WERI-Rb-1 (cell line): ENCODE results near the gene FGF22.

Source experiments
- DNase-seq: peaks from one replicate; pipeline ENCODE4 v3.0.0-alpha.2; 2020
- H3K27ac ChIP-seq: fragments of 250-450 bp; sonication (Bioruptor Pico); 2 replicates; pipeline ENCODE4 v1.5.1; 2020; ENCODE audit warnings: mild to moderate bottlenecking, moderate library complexity
- H3K27me3 ChIP-seq: fragments of 250-450 bp; sonication (Bioruptor Pico); 2 replicates; pipeline ENCODE4 v1.5.1; 2021; ENCODE audit warnings: mild to moderate bottlenecking, low read depth, moderate library complexity; ENCODE audit not compliant: insufficient read depth, severe bottlenecking
- H3K36me3 ChIP-seq: fragments of 250-450 bp; sonication (Bioruptor Pico); 2 replicates; pipeline ENCODE4 v1.5.1; 2020; ENCODE audit warnings: mild to moderate bottlenecking, moderate library complexity
- H3K4me3 ChIP-seq: 2 replicates; pipeline ENCODE4 v1.5.1; 2011; ENCODE audit warnings: low read depth, mild to moderate bottlenecking, control low read depth, low read length
- H3K9me3 ChIP-seq: fragments of 250-450 bp; sonication (Bioruptor Pico); 2 replicates; pipeline ENCODE4 v1.5.1; 2021; ENCODE audit warnings: mild to moderate bottlenecking, moderate library complexity; ENCODE audit not compliant: severe bottlenecking
- CTCF ChIP-seq: IDR thresholded peaks from 2 replicates; pipeline ENCODE4 v1.5.1; 2011; ENCODE audit warnings: low read depth, mild to moderate bottlenecking, control low read depth, inconsistent platforms, low read length

The FGF22 gene

DNA sequence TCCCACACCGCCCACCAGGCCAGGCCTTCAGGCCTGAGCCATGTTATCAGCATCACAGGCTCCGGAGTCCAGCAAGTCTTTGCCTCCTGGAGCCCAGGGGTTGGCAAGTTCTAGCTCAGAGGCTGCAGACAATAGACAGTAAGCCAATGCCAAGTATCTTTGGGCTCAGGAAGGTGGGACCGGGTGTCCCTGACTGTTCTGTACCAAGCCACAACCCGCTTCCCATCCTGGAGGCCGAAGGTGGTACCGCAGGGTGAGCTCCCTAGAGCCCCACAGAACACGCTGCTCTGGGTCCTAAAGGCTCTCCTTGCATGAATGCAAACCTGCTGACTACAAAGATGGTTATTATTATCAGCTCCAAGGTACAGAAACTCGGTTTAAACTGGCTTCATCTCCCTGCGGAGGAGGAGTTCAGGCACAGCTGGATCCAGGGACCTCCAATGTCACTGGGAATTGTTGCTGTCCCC, 31.0 kb downstream of the FGF22 start:
- TF ChIP-seq CTCF: peak; percentile 32
- Histone ChIP-seq H3K4me3 (no peak overlapping the region), H3K27me3 (peaks cover 6% of the 10 kb centered on the region)

GRCh38 chr19:674282-675151, 34.8 kb downstream of the FGF22 start:
- H3K4me3 ChIP-seq: no peak overlapping the region
- peaks cover 15% of the 10 kb centered on the region for H3K27me3 ChIP-seq
- DNase-seq: no peak
- H3K27ac ChIP-seq: no peak overlapping the region
- TF ChIP-seq CTCF: no peak
- no peaks in the 10 kb centered on the region; the same call in 1 of the 2 replicates for H3K36me3 ChIP-seq
- peaks cover 6% of the 10 kb centered on the region for H3K9me3 ChIP-seq

More for the DNA sequence above, 31.0 kb downstream of the FGF22 start:
- Histone ChIP-seq H3K36me3 (no peaks in the 10 kb centered on the region), H3K9me3 (peaks cover 24% of the 10 kb centered on the region), H3K27ac (no peak overlapping the region)
- no peak for DNase-seq

DNA sequence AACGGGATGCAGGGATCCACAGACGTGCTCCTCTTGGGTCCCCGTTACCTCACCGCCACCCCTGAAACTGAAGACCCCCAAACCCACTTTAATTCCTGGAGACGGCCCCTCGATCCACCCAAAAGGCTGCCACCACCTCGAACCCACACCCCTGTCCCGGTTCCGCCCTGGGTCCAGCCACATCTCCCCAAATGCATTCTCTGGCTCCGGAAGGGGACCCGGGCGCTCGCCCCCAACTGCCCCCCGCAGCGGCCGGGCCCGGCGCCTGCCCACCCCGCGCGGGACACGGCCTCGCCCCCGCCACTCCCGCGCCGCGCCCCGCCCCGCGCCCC, 36.3 kb downstream of the FGF22 start:
- Histone ChIP-seq H3K9me3 (no peaks in the 10 kb centered on the region), H3K4me3 (peak overlapping the region; percentile 40), H3K27ac (no peak overlapping the region), H3K36me3 (no peaks in the 10 kb centered on the region; the same call in 1 of the 2 replicates), H3K27me3 (peaks cover 15% of the 10 kb centered on the region)
- no peak for DNase-seq
- no peak for TF ChIP-seq CTCF

- no peaks in the 10 kb centered on the region for H3K9me3 ChIP-seq
- DNase-seq: no peak
- no peak for TF ChIP-seq CTCF
- H3K4me3 ChIP-seq: peak within 1 kb of the TSS; percentile 40
- H3K36me3 ChIP-seq: no peaks in the 10 kb centered on the region; the same call in 1 of the 2 replicates
- peaks cover 15% of the 10 kb centered on the region for H3K27me3 ChIP-seq
- no peak within 1 kb of the TSS for H3K27ac ChIP-seq
These were observed 36.8 kb downstream of the FGF22 start, which contains the start of gene FSTL3 for GRCh38 chr19:676339-677105. FSTL3 (plus strand) TSS chr19:676392; CDS start chr19:676424, 32 bp downstream.

GRCh38 chr19:677201-677600, 37.5 kb downstream of the FGF22 start:
- H3K4me3 ChIP-seq: no peak overlapping the region
- no peaks in the 10 kb centered on the region; the same call in 1 of the 2 replicates for H3K36me3 ChIP-seq
- no peak overlapping the region for H3K27ac ChIP-seq
- TF ChIP-seq CTCF: no peak
- H3K9me3 ChIP-seq: no peaks in the 10 kb centered on the region
- DNase-seq: no peak
- H3K27me3 ChIP-seq: peaks cover 15% of the 10 kb centered on the region
